ENCODE results near the gene CTSW.

CTSW gene

DNA sequence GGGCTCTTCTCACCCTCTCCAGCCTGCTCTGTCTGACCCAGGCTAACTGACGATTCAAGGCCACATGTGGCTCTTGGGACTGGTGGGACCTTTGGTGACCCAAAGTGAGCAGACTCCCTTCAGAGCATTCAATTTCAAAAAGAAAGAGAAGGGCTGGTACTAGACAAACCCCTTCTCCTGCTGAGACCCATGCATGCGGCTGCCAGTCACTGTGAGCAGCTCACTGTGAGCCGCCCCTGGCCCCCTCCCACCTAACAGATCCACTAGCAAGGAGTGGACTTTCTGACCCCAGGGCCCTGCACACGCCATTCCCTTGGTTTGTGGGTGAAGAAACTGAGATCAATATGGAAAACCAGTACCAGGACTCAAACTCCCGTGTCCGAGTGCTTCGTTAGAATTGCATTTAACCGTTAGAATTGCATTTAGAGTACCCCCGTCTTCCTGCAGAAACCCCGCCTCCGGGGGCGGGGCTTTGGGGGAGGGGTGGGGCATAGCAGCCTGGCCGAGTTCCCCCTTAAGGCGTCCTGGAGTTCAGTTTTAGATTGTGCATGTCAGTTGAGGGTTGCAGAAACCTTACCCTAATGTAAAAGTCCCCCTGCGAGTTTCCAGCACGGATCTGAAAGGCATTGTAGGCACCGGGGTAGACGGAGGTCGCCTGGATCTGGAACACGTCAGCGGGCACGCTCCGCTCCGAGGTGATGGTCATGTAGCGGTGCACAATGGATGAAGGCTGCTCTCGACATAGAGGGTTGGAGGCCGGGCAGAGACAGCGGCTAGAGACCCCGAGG is 12.2 kb upstream of the CTSW start:
- DNase-seq (ENCODE audit: low read depth in 2 of 2): no peak

DNA sequence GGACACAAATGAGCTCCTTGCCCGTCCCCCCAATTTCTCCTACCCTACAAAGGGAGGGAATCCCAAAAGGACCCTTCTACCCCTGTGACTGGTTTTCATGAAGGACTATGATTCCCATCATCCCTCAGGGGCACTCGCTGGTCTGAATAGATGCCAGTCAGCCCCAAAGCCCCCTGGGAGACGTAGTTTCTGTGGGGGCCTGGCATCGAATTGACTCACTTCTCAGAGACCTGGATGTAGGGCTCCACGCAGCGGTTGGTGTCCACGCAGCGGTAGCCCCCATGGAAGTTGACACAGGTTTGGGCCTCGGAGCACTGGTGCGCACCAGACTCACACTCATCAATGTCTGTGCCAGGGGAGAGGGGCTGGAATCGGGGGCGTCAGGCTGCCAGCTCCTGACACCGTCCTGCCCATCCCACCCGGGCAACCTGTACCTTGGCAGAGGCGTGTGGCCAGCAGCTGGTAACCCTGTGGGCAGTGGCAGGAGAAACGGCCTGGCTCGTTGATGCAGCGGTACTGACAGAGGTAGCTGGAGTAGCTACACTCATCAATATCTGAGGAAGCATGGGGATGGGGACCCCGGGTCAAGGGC is 11.5 kb upstream of the CTSW start:
- no peak for DNase-seq (ENCODE audit: low read depth in 2 of 2)

DNA sequence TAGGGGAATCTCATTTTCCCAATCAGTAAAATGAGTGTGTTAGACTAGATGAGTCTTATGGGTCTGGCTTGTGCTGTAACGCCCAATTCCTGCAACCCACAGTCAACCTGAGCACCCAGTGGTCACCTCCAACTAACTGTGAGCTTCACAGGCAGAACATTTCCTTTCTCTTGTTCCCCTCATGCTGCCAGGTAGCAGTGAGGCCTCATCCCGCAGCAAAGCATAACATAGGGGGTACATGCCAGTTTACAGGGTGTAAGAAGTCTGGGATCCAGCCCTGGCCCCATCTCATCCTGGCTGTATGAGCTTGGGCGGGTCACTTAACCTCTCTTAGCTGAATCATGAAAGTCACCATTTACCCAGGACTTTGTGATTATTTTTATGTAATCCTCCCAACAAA is 10.7 kb upstream of the CTSW start:
- no peak for DNase-seq (ENCODE audit: low read depth in 2 of 2)

DNA sequence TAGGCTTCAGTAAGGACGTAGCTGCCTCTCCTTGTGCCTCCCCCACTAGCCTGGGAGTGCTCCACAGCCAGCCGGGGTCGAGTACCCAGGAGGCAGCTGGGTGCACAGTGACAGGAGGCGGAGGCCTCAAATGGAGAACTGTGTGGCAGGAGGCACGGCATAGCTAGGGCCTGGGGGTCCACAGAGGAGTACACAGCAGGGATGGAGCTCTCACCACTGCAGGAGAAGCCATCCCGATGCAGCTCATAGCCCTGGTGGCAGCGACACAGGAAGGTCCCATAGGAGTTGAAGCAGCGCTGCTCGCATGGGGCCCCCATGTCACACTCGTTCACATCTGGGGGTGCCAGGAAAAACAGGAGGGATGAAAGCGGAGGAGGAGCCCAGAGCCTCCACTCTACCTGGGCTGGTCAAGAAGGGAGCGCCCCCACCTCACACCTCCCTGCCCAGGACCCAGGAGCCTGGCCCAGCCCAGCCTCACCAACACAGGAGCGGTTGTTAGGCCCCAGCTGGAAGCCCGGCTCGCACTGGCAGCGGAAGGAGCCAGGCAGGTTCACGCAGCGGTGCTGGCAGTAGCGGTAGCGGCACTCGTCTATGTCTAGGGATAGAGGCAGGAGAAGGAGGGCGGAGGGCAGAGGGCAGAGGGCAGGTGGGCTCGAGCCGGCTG is 9.9 kb upstream of the CTSW start:
- DNase-seq (ENCODE audit: low read depth in 2 of 2): no peak

DNA sequence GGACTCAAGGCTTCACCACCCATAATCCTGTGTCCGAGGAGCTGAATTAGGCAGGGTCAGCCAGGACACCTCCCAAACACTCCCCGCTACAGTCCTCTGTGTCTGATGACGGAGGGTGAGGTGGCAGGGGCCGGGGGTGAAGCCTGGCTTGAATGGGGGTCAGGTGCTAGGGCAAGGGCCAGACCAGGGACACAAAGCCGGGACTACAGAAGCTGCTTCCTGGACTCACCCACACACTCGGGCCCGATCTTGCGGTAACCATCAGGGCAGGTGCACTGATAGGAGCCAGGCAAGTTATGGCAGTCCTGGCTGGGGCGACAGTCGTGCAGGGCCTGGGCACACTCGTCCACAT is 9.4 kb upstream of the CTSW start:
- DNase-seq (ENCODE audit: low read depth in 2 of 2): no peak

DNA sequence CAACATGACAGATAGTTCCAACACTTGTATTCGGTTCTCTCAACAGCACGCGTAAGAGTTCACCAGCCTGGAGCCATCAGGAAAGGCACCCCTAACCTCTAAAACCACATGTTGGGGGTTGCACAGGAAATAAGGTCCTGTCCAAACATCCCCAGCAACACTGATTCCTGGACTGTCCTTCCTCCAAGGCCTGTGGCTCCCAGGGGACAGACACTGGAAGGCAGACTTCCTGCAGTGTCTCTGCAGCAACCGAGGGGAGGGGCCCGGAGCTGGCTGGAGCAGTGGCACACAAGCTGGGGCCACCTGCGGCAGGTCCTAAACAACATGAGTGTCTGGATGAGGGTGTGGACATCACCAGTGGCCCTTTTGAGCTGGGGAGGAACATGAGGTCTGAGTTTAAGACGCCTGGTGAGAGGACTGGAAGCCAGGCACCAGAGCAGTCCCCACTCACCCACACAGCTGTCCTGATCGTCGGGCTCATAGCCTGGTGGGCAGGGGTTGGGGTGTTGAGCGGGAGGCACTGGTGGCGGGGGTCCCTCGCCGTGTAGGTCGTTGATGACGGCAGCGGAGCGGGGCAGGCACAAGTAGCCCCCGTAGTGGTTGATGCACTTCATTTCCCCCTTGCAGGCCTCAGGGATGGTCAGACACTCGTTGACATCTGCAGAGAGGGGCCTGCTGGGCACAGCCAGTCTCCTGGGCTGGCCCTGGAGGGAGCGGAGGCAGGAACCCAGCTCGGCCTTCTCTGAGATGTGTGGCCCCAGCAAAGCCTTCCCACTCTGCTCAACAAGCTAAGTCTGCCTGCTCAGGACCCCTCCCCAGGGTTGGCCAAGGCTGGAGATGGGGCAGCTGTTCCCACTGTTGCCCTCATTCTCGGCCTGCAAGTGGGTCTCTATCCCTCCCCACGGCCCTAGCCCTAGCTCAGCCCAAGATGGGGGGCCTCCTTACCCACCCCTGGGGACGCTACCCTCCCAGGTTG is 8.6 kb upstream of the CTSW start:
- no peak for DNase-seq (ENCODE audit: low read depth in 2 of 2)

DNA sequence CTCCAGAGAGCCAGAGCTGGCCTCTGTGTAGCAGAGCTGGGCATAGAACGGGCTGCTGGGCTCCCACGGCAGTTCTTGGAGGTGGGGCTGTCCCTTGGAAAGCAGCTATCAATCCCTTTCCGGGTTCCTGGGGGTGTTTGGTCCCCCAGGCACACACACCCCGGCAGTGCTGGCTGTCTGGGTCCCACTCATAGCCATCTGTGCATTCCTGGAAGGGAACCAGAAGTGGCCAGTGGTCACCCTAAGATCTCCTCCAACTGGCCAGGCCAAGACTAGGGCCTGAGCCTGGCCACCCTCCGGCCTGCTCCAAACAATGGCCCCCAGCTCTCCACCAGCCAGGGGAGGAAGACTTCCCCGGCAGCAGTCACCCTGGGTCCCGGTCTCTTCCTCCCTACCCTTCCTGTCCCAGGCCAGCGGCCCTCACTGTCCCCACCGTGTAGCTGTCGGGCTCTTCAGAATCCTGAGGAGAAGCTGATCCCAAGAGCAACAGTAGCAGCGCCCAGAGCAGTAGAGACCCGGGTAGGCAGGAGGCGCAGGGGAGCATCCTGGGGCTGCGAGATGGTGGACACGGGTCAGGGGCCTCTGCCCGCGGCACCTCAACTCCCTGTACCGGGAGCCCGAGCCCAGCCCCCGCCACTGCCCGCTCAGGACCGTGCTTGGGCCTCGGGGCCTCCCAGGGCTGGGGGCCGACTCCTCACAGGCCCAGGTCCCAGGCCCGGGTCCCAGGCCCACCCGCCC is 7.7 kb upstream of the CTSW start:
- no peak for DNase-seq (ENCODE audit: low read depth in 2 of 2)

DNA sequence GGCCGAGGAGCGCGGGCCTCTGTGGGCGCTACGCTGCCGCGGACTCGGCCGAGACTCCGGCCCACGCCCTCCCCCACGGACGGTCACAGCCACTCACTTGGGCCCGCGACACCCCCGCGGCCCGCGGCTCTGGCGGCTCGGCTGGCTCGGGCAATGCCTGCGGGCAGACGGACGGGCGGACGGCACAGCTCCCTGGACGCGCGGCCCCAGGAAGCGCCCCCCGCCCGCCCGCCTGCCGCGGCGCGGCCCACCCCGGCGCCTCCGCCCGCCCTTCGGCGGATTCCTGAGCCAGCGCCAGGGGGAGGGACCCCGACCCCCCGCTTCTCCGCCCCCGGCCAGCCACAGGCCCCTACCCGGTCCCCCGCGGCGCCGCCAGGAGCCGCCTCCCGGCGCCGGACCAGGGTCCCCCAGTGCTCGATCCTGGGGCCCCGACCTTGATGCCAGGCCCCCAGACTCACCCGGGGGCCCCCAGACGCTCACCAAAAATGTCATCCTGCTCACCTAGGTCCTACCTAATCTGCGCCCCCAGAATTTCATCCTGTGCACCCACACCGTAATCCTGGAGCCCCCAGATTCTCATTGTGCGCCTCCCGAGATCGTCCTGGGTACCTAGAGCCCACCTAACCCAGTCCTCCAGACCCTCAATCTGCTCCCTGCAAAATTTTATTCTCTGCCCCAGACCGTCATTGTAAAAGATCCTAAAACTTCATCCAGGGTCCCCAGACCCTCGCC is 6.9 kb upstream of the CTSW start, which contains the start of gene EFEMP2:
TSS of gene EFEMP2 (minus strand) at position 215 of the 732 bp plus-strand sequence. CDS start 446 bp downstream, outside the sequence.
- no peak for DNase-seq (ENCODE audit: low read depth in 2 of 2)

DNA sequence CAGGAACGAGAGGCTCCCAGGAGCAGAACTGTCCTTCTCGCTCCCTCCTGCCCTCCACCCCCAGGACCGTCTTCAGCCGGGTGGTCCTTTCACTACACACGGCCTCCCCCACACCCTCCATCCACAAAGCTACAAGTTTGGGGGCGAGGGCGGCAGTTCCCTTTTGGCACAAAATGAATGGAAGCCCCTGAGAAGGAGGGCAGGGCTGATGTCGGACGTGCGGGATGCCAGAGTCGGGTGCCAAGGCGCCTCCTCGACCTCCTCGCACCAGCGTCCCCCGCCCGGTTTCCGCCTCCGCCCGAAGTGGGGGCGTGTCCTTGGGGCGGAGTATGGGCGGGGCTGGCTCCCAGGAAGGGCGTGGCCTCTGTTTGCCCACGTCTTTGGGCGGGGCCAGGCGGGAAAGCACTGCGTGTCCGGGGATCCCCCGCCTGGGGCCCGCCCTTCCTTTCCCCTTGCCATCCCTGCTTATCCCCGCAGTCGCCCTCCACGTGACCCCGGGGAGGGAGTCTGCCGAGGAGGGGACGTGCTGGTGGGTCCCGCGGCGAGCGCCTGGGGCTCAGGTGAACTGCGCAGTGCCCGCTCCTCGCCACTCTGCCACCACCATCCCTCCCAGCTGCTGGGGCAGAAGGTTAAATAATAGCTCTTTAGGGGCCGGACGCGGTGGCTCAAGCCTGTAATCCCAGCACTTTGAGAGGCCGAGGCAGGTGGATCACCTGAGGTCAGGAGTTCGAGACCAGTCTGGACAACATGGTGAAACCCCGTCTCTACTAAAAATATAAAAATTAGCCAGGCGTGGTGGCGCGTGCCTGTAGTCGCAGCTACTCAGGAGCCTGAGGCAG is 6.1 kb upstream of the CTSW start:
- peak; percentile 94 to 96 for DNase-seq (ENCODE audit: low read depth in 2 of 2)

DNA sequence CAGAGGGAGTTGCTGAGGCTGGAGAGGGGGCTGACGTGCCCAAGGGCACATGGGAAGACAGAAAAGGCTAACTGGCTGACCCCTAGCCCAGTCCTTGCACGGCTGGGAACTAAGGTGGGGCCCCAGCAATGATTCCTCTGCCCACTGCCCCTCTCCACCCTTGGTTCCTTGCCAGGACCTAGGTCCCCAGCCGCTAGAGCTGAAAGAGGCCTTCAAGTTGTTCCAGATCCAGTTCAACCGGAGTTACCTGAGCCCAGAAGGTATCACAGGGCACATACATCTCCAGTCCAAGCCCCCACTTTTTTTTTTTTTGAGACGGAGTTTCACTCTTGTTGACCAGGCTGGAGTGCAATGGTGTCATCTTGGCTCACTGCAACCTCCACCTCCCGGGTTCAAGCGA is 390 bp downstream of the CTSW start:
- DNase-seq (ENCODE audit: low read depth in 2 of 2): no peak

DNA sequence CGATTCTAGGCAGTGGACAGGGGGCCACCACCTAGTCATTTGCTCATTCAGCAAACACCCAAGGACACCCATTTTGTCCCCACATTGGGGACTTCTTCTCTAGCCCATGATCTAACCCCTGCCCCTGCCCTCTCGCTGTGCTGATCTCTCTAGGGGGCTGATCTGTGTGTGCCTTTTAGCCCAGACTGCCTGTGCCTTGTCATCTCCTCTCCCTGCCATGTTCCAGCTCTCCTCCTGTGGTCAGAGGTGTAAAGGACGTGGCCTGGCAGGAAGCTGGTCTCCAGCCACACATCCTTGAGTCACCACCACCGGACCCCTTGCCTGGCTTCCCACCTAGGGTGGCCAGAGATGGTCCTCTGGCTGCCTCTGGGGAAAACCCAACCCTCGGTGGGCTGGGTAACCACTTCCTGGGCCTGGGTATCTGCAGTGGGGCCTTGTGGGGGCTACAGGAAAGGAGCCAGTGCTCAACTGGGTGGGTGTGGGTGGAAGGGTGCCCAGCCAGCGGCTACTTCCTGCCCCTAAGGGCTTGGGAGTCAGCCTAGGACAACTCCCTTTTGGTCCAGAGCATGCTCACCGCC is 1.3 kb downstream of the CTSW start:
- DNase-seq (ENCODE audit: low read depth in 2 of 2): no peak

DNA sequence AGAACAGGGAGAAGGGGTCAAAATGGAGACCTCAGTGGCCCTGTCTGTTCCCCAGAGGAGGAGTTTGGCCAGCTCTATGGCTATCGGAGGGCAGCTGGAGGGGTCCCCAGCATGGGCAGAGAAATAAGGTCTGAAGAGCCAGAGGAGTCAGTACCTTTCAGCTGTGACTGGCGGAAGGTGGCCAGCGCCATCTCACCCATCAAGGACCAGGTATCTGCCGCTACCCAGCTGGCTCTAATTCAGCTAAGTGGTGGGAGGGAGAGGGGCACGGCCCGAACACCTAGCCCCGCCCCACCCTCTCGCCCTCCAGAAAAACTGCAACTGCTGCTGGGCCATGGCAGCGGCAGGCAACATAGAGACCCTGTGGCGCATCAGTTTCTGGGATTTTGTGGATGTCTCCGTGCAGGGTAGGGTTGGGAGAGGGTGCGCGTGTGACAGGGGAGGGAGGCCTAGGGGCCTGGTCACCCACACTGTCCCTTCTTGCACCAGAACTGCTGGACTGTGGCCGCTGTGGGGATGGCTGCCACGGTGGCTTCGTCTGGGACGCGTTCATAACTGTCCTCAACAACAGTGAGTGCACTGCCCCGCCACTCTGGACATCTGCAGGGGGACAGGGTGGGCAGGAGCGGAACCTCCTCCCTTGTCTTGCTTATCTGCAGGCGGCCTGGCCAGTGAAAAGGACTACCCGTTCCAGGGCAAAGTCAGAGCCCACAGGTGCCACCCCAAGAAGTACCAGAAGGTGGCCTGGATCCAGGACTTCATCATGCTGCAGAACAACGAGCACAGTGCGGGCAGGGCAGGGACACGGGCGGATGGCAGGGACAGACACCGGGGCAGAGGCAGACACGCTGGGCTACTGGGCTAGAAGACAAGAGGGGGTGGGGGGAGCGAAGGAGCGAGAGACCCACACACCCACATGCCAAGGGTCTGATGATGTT is 2.8 kb downstream of the CTSW start:
- DNase-seq (ENCODE audit: low read depth in 2 of 2): no peak

DNA sequence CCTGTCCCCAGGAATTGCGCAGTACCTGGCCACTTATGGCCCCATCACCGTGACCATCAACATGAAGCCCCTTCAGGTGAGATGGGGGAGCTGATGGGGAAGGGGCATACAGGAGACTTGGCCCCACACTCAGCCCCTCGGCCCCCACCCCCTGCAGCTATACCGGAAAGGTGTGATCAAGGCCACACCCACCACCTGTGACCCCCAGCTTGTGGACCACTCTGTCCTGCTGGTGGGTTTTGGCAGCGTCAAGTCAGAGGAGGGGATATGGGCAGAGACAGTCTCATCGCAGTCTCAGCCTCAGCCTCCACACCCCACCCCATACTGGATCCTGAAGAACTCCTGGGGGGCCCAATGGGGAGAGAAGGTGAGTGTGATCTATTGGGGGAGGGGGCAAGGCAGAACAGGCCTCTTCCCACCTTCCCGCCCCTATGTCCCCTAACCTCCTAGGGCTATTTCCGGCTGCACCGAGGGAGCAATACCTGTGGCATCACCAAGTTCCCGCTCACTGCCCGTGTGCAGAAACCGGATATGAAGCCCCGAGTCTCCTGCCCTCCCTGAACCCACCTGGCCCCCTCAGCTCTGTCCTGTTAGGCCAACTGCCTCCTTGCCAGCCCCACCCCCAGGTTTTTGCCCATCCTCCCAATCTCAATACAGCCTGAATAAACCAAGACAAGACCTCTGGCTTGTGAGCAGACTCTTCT is 3.6 kb downstream of the CTSW start:
- no peak for DNase-seq (ENCODE audit: low read depth in 2 of 2)

DNA sequence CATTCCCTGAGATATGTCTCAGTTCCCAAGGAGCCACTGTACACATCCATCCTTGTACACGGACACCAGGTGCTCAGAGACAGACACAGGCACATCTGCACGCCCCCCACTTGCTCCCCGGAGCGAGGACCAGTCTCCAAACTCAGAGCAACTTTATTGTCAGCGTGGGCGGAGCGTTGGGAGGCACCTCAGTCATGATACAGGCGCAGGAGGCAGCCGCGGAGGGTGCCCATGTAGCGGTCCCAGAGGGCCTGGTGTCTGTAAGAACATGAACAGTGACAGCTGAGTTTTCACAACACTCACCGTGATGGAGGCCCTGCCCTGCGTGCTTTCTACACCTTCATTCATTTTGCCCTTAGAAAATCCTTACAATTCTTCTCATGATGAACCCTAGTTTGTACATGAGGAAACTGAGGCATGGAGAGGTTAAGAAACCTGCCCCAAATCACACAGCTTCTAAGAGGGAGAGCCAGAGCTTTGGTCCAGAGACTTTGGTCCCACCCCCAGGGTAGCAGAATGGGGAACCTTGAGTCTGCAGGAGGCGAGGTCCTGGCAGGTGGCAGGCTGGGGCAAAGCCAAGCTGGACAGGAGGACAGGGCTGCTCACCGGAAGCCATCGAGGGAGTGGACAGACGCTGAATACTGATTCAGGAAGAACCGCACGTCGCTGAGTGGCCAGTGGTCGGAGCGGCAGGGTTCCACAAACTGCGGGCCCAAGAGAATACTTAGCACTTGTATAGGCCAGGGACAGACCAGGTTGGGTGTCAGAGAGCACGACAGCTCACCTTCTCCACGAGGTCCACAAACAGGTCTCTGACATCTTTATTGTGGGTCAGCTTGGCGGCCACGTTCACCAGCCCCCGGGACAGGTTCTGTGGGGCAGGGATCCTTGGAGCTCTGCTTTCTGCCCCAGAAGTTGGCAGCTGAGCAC is 4.4 kb downstream of the CTSW start:
- DNase-seq (ENCODE audit: low read depth in 2 of 2): no peak

DNA sequence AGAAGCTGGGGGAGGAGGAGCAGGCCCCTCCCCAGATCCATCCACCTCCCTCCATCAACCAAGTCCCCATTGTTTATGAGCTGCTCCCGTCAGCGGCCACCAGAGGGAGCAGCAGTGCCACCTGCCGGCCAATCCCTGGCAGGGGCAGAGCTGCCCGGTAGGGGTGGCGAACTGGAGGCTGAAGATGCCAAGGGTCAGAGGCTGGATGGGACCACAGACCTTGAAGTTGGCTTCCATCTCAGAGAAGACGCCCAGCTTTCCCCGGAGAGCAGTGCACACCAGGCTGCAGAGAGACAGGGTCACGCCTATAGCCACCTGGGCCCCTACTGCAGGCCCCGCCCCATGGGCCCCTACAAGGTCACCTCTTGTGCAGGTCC is 5.1 kb downstream of the CTSW start:
- peak; percentile 67 to 68 for DNase-seq (ENCODE audit: low read depth in 2 of 2)

DNA sequence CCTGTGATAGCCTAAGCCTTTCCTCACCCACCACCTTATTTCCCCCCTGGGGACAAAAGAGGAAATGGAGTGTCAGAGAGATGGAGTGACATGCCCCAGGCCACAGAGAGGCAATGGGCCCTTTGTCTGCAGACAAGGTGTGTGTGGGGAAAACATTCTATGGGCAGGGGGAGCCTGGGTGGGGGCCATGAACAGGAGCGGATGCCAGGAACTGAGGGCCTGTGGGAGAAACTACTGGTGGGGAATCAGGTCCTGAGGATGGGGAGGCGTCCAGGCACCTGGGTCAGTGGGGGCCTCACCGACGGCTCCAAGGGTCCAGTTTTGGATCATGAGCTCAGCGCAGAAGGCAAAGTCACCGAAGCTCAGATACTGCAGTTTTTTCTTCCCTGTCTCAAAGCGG is 5.6 kb downstream of the CTSW start:
- DNase-seq (ENCODE audit: low read depth in 2 of 2): no peak
